Measurements from ENCODE around the gene CRP.
"Not testable (repeated sequence)": the region's sequence is repeated elsewhere in the genome, so short reads cannot be mapped to it uniquely, and the experiment has no call there.

The CRP gene

DNA sequence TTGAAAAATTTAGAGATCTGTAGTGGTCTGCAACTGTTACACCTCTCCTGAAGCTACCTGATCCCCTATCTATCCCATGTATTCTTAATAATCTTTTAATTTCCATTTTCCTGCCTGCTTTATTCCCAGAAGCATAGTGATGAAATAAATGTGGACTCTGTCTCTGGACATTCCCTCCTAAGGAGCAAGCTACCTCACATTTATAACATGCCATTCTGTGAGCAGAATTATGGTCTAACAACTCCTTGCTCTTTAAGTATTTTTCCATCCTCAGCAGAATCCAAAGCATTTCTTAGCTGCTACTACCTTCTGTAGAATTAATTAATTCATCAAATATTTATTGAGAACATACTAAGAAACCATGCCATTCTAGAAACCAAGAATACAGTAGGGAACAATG is 15.1 kb downstream of the CRP start:
- no peak for DNase-seq

DNA sequence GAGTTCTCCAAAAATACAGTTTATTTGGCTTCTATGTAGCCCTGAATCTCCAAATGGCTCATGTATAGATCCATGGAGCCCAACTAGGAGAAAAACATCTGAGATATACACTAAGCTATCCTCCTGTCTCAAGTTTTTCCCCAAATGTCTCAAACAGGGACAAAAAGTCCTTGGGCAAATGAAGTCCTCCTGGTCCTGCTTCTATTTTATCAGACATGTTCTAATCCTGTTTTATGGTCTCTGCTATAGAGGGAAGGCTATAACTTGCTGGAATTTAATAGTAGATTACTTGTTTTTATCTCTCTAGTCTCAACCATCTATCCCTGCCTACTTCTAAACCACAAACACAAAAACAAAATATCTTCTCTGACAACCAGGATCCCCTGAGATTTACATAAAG is 26.9 kb downstream of the CRP start:
- DNase-seq, result no peak

DNA sequence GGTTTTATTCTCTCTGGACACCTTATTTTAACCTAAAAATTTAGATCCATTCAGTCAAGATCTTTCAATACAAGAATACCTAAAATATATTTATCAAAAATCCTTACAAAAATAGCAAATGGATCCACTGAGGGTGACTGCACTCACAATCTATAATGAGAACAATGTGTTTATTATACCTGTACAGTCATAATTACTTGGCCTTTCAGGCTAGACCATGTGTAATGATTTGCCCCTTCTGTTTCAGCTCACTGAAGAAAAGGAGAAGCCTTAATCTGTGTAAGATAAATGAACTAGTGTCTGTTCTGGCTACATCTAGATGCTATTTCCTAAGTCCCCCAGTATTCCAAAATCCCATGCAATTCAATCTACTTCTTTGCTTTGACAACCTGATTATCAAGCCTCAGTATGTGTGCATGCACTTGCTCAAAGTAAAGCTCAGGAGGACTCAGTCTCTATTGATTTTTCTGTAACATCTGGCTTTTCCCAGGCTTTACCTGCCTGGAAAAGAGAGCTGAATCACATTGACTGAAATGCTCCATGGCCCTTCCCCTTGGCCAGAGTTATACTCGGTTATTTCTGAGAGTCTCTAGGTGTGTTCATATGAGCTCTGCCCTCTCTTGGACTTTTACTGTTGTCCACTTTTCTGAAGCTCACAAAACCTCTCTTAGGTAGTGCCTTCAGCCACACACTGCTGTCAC is 27.6 kb downstream of the CRP start:
- no peak for DNase-seq

- DNase-seq, result no peak
Observed at GRCh38 chr1:159678939-159679338, 35.5 kb downstream of the CRP start.

DNA sequence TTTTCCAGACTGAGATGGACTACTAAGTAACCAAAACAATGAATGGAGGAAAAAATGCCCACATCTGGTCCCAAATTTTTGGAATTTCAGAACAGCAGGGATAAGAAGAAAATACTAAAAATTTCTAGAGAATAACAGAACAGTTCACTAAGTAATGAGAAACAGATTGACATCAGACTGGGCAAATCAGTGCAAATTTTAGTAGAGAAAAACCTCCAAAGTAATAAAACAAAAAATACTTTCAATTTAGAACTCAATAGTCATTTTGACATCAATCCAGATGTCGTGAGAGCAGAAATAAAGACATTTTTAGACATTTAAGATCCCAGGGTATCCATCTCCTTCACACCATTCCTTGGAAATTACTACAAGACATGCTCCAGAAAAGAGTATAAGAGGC is 39.3 kb downstream of the CRP start:
- no peak for DNase-seq

GRCh38 chr1:159672390-159672789 is 42.0 kb downstream of the CRP start:
- not testable (repeated sequence) for DNase-seq

GRCh38 chr1:159669338-159669737 is 45.1 kb downstream of the CRP start:
- DNase-seq, result no peak

- DNase-seq, result peak in 1 of 3 donors; percentile 15
Observed at GRCh38 chr1:159668739-159669138, 45.6 kb downstream of the CRP start.

GRCh38 chr1:159664247-159664646 is 50.1 kb downstream of the CRP start:
- peak; percentile 52 to 85 (median 76) for DNase-seq

- peak in 2 of 3 donors; percentile 38 to 41 for DNase-seq
Observed at GRCh38 chr1:159663552-159663951, 50.8 kb downstream of the CRP start.
